Measurements from ENCODE around the gene FKRP. TPM values are rescaled to one million over a fixed set of nuclear protein-coding genes. Genes with fewer than 3 reads are reported as not detected.
A peak's percentile ranks its signal among the peaks of the same experiment; 100 is the strongest.

Gene FKRP
- polyA plus RNA-seq, 1 donor (not counting 4 experiments of a cell fraction or from before 2014, with no cell fraction given): 6.1 TPM

DNA sequence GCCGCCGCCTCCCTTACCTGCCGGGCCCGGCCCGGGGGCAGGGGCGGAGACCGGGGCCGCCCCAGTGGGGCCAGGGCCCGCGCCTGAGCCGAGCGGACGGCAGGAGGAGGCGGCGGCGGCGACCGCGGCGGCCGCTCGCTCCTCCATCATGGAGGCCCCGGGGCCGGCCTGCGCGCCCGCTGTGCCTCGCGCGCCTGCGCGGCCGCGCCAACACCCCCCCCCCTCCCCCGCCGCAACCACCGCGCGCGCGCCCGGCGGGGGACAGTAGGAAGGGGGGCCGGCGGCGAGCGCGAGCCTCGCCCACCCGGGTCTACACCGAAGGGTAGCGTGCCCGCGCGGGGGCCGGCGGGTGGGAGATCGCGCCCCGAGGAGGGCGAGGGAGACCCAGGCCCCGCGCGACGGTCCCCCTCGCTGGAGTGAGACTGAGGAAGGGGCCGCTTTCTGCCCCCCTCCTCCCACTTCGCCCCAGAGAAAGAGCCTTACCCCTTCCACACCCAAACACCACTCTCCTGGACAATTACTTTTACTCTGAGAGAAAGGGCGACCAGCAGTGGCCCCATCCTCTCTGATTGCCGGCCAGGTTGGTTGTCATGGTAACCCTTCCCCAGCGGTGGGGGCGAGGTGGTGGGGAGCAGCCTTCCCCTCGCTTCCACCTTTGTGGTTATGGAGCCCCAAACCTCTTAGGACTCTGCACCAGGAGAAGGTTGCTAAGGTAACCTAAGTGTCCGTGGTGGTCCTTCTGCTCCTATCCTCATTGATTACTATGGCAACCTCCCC lies 612 bp downstream of the FKRP start, which contains the start of gene STRN4:
TSS of gene STRN4 (minus strand) at position 170 of the 777 bp plus-strand sequence. CDS start at position 150, 20 bp downstream.
- peaks cover 3% of the 10 kb centered on the region for H3K9me1 ChIP-seq (ENCODE audit: control insufficient read depth, extremely low read depth, insufficient read depth, low read length)
- H3K4me2 ChIP-seq (ENCODE audit: control insufficient read depth, extremely low read depth, insufficient read depth, low read depth, low read length): peak within 1 kb of the TSS; percentile 94
- peak within 1 kb of the TSS; percentile 92 to 98 (median 94) for H3K4me3 ChIP-seq (ENCODE audit: control insufficient read depth in 2 of 3, extremely low read depth in 1 of 3, insufficient read depth in 2 of 3, low read depth in 1 of 3, low read length in 3 of 3)
- dilution Hi-C loops (cut with MboI; ENCODE audit: extremely low pct_ligation_motif_present, low sequenced_read_pairs): no loop called here
- peaks cover 51% of the 10 kb centered on the region for H3K79me2 ChIP-seq (ENCODE audit: control insufficient read depth, insufficient read depth, low read length)
- H2AFZ ChIP-seq (ENCODE audit: control insufficient read depth, low read length): peak within 1 kb of the TSS; percentile 64
- peak within 1 kb of the TSS; percentile 52 for H3K27ac ChIP-seq (ENCODE audit: control insufficient read depth, insufficient read depth, low read length)
- FAIRE-seq (no peak), DNase-seq (ENCODE audit: low read depth, low spot score) (no peak)
- no peaks in the 10 kb centered on the region for H3K27me3 ChIP-seq (ENCODE audit: control insufficient read depth, extremely low read depth, insufficient read depth, low read length)
- no peaks in the 10 kb centered on the region for H3K9me3 ChIP-seq (ENCODE audit: control insufficient read depth, low read depth, low read length)
- H3K36me3 ChIP-seq (ENCODE audit: control insufficient read depth in 2 of 2, extremely low read depth in 1 of 2, insufficient read depth in 2 of 2, low read length in 2 of 2): peaks cover 4 to 17% of the 10 kb centered on the region in 2 experiments
- H3K9ac ChIP-seq (ENCODE audit: control insufficient read depth, extremely low read depth, insufficient read depth, low read length): peak within 1 kb of the TSS; percentile 89
- H3K4me1 ChIP-seq (ENCODE audit: control insufficient read depth, extremely low read depth, insufficient read depth, low read length): peaks cover 18% of the 10 kb centered on the region
- peaks cover 16% of the 10 kb centered on the region for H4K20me1 ChIP-seq (ENCODE audit: control insufficient read depth, extremely low read depth, insufficient read depth, low read length)
- TF ChIP-seq, protein P1, sequence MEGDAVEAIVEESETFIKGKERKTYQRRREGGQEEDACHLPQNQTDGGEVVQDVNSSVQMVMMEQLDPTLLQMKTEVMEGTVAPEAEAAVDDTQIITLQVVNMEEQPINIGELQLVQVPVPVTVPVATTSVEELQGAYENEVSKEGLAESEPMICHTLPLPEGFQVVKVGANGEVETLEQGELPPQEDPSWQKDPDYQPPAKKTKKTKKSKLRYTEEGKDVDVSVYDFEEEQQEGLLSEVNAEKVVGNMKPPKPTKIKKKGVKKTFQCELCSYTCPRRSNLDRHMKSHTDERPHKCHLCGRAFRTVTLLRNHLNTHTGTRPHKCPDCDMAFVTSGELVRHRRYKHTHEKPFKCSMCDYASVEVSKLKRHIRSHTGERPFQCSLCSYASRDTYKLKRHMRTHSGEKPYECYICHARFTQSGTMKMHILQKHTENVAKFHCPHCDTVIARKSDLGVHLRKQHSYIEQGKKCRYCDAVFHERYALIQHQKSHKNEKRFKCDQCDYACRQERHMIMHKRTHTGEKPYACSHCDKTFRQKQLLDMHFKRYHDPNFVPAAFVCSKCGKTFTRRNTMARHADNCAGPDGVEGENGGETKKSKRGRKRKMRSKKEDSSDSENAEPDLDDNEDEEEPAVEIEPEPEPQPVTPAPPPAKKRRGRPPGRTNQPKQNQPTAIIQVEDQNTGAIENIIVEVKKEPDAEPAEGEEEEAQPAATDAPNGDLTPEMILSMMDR (optimal IDR thresholded peaks at IDR 0.05 in 1 of 3, IDR thresholded peaks at IDR 0.05 in 1 of 3, conservative IDR thresholded peaks at IDR 0.05 in 1 of 3; ENCODE audit: extremely low read depth in 1 of 3, insufficient read depth in 2 of 3, low read length in 3 of 3): no peak
- TF ChIP-seq EZH2 (IDR thresholded peaks at IDR 0.05; ENCODE audit: low read length): no peak

DNA sequence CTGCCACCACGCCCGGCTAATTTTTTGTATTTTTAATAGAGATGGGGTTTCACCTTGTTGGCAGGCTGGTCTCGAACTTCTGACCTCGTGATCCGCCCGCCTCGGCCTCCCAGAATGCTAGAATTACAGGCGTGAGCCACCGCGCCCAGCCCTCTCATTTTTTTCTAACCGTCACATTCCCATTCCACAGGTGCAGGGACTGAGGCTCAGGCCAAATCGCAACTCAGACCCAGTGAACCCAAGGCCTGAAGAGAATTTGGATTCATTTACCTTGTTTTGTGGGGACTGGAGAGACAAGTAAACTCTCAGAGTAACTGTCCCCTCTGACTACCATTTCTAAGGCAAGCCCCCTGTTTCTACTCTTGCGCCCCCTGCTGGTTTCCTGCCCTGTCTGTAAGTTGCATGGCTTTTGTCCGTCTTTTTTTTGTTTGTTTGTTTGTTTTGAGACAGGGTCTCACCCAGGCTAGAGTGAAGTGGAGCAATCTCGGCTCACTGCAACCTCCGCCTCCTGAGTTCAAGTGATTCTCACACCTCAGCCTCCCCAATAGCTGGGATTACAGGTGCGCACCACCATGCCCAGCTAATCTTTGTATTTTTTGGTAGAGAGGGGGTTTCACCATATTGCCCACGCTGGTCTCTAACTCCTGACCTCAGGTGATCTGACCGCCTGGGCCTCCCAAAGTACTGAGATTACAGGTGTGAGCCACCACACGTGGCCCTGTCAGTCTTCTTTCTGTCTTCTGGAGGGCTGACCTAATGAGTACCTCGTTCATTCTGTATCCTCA lies 2.7 kb downstream of the FKRP start:
- H3K4me3 ChIP-seq (ENCODE audit: control insufficient read depth in 2 of 3, extremely low read depth in 1 of 3, insufficient read depth in 2 of 3, low read depth in 1 of 3, low read length in 3 of 3): no peak overlapping the region
- H4K20me1 ChIP-seq (ENCODE audit: control insufficient read depth, extremely low read depth, insufficient read depth, low read length): peaks cover 2% of the 10 kb centered on the region
- H3K36me3 ChIP-seq (ENCODE audit: control insufficient read depth in 2 of 2, extremely low read depth in 1 of 2, insufficient read depth in 2 of 2, low read length in 2 of 2): peaks cover 0 to 4% of the 10 kb centered on the region in 2 experiments
- no peak for TF ChIP-seq EZH2 (IDR thresholded peaks at IDR 0.05; ENCODE audit: low read length)
- TF ChIP-seq, protein P1 (optimal IDR thresholded peaks at IDR 0.05 in 1 of 3, IDR thresholded peaks at IDR 0.05 in 1 of 3, conservative IDR thresholded peaks at IDR 0.05 in 1 of 3; ENCODE audit: extremely low read depth in 1 of 3, insufficient read depth in 2 of 3, low read length in 3 of 3): peak; percentile 65 to 78 (median 74)
- peaks cover 30% of the 10 kb centered on the region for H3K79me2 ChIP-seq (ENCODE audit: control insufficient read depth, insufficient read depth, low read length)
- FAIRE-seq (no peak), DNase-seq (ENCODE audit: low read depth, low spot score) (no peak)
- peaks cover 3% of the 10 kb centered on the region for H3K9me1 ChIP-seq (ENCODE audit: control insufficient read depth, extremely low read depth, insufficient read depth, low read length)
- no peaks in the 10 kb centered on the region for H3K9me3 ChIP-seq (ENCODE audit: control insufficient read depth, low read depth, low read length)
- dilution Hi-C loops (cut with MboI; ENCODE audit: extremely low pct_ligation_motif_present, low sequenced_read_pairs): no loop called here
- H3K4me1 ChIP-seq (ENCODE audit: control insufficient read depth, extremely low read depth, insufficient read depth, low read length): peaks cover 15% of the 10 kb centered on the region
- H3K27me3 ChIP-seq (ENCODE audit: control insufficient read depth, extremely low read depth, insufficient read depth, low read length): no peaks in the 10 kb centered on the region
- H3K9ac ChIP-seq (ENCODE audit: control insufficient read depth, extremely low read depth, insufficient read depth, low read length): no peak overlapping the region
- no peak overlapping the region for H3K4me2 ChIP-seq (ENCODE audit: control insufficient read depth, extremely low read depth, insufficient read depth, low read depth, low read length)
- H3K27ac ChIP-seq (ENCODE audit: control insufficient read depth, insufficient read depth, low read length): no peak overlapping the region
- no peak overlapping the region for H2AFZ ChIP-seq (ENCODE audit: control insufficient read depth, low read length)
